T-cell (primary cell): ENCODE measurements around the gene NUDT5. TPM values are rescaled to one million over a fixed set of nuclear protein-coding genes. Genes with fewer than 3 reads are reported as not detected.

Experiments used
- ATAC-seq, 4 experiments: fragments of 200-7000 bp in 3 of 4; fragments of 150-1000 bp in 1 of 4; cut with Tn5 transposase; replicated peaks in 1 of 4; 1 replicate in 3 of 4; 2 replicates in 1 of 4; pipeline ENCODE4 v1.10.0; 2021; ENCODE audit warnings: moderate library complexity in 3 of 4, mild to moderate bottlenecking in 2 of 4, moderate number of reproducible peaks in 1 of 4
- CTCF ChIA-PET, 2 donors: fragments of 300-600 bp; sonication (Branson Sonifier 250); formaldehyde crosslinking; loops; one replicate each; lab custom pipeline; 2022; ENCODE audit warnings: antibody characterized with exemption in 2 of 2; lab: Charles Lee
- POLR2A ChIA-PET, 2 donors: fragments of 300-600 bp; sonication (Branson Sonifier 250); formaldehyde crosslinking; loops; one replicate each; lab custom pipeline; 2022; ENCODE audit warnings: antibody characterized with exemption in 2 of 2; lab: Charles Lee
- DNase-seq, 35 experiments: peaks; one replicate each; pipeline versions ENCODE4 v3.0.0 to v3.0.0-alpha.2; 2013 to 2023
- H3K27ac ChIP-seq: one replicate; pipeline ENCODE4 v1.5.1; 2013; ENCODE audit warnings: low read length
- H3K27me3 ChIP-seq, 2 experiments: replicated peaks in 1 of 2; 1 replicate in 1 of 2; 2 replicates in 1 of 2; pipeline versions ENCODE4 v1.6.1 to v1.7.0; 2013; ENCODE audit warnings: low read length in 1 of 2, mixed read lengths in 1 of 2; ENCODE audit not compliant: control insufficient read depth in 2 of 2, insufficient read depth in 2 of 2; ENCODE audit errors: extremely low read depth in 1 of 2
- H3K36me3 ChIP-seq, 2 donors: 1 replicate in 1 of 2; 2 replicates in 1 of 2; pipeline versions ENCODE4 v1.6.1 to v1.7.0; 2013; ENCODE audit warnings: low read length in 1 of 2; ENCODE audit not compliant: control insufficient read depth in 2 of 2, insufficient read depth in 1 of 2; ENCODE audit errors: extremely low read depth in 1 of 2
- H3K4me1 ChIP-seq, 2 experiments: 1 replicate in 1 of 2; 2 replicates in 1 of 2; pipeline versions ENCODE4 v1.6.1 to v1.7.0; 2013; ENCODE audit warnings: low read length in 2 of 2, mixed read lengths in 1 of 2; ENCODE audit not compliant: insufficient read depth in 2 of 2, control insufficient read depth in 1 of 2; ENCODE audit errors: extremely low read depth in 1 of 2
- H3K4me3 ChIP-seq, 2 donors: 1 replicate in 1 of 2; 2 replicates in 1 of 2; pipeline versions ENCODE4 v1.5.1 to v1.7.0; 2013; ENCODE audit warnings: mild to moderate bottlenecking in 2 of 2, low read length in 1 of 2, moderate library complexity in 1 of 2; ENCODE audit not compliant: control insufficient read depth in 1 of 2; ENCODE audit errors: extremely low read depth in 1 of 2
- H3K9me3 ChIP-seq: 2 replicates; pipeline ENCODE4 v1.7.0; 2013
- H3K27ac Mint-ChIP-seq, 2 donors: one replicate each; pipeline ENCODE4 v1.8.0; 2020 to 2021; ENCODE audit warnings: mild to moderate bottlenecking in 2 of 2, mixed read lengths in 2 of 2
- H3K27me3 Mint-ChIP-seq, 2 donors: one replicate each; pipeline ENCODE4 v1.8.0; 2021 to 2022; ENCODE audit warnings: mixed read lengths in 2 of 2
- H3K36me3 Mint-ChIP-seq: one replicate; pipeline ENCODE4 v1.8.0; 2021; ENCODE audit warnings: mixed read lengths
- H3K4me1 Mint-ChIP-seq, 3 donors: one replicate each; pipeline ENCODE4 v1.8.0; 2020 to 2022; ENCODE audit warnings: mixed read lengths in 3 of 3, mild to moderate bottlenecking in 1 of 3
- H3K4me3 Mint-ChIP-seq, 3 donors: one replicate each; pipeline ENCODE4 v1.8.0; 2020 to 2022; ENCODE audit warnings: mild to moderate bottlenecking in 3 of 3, mixed read lengths in 3 of 3, moderate library complexity in 3 of 3
- H3K9me3 Mint-ChIP-seq, 3 donors: one replicate each; pipeline ENCODE4 v1.8.0; 2020 to 2022; ENCODE audit warnings: mixed read lengths in 3 of 3
- WGBS: methylation state at CpG from one replicate; pipeline ENCODE4 v1.1.5; 2013; ENCODE audit warnings: missing lambda C conversion rate; ENCODE audit not compliant: insufficient coverage; 5-methylcytosine and 5-hydroxymethylcytosine counted together
- total RNA-seq, 35 experiments: library from RNA in 6 of 35; stranded (reverse) in 6 of 35; fragments of 120-200 nt in 1 of 35; gene quantifications; one replicate each; pipeline versions ENCODE4 v1.2.1 to v1.2.4 and lab custom pipeline; 2013 to 2026

NUDT5 gene
- total RNA-seq, 5 donors from 2014 or later (not counting 1 experiment from before 2014, with no cell fraction given) = 32.1 to 54.0 (median 50.3) TPM

- Histone ChIP-seq H3K4me1 (peaks cover 3 to 7% of the 10 kb centered on the region in 2 experiments), H3K27ac (no peak overlapping the region), H3K4me3 (no peak overlapping the region), H3K9me3 (no peaks in the 10 kb centered on the region), H3K36me3 (peaks cover 0 to 33% of the 10 kb centered on the region in 2 donors), H3K27me3 (no peaks in the 10 kb centered on the region)
- 100% methylated on average over 3 of the region's 10 CpGs for WGBS
- ChIA-PET CTCF (interaction anchor here in 1 of 2 donors (1.2 kb wide), 1 partner anchor 9 kb away, joined by 4 read pairs; no protein-coding TSS in a partner anchor), POLR2A (no interaction called here)
- no peaks in the 10 kb centered on the region for H3K9me3 Mint-ChIP-seq
- no peak overlapping the region for H3K27ac Mint-ChIP-seq
- H3K27me3 Mint-ChIP-seq = no peaks in the 10 kb centered on the region
- H3K4me3 Mint-ChIP-seq = no peak overlapping the region
- H3K36me3 Mint-ChIP-seq = peaks cover 36% of the 10 kb centered on the region
- ATAC-seq = no peak
- no peak for DNase-seq
- peaks cover 35 to 58% (median 47%) of the 10 kb centered on the region in 3 donors for H3K4me1 Mint-ChIP-seq
These were observed 6.3 kb downstream of the NUDT5 start for GRCh38 chr10:12189426-12189825.

- H3K4me3 ChIP-seq = no peak overlapping the region
- no peaks in the 10 kb centered on the region for H3K27me3 ChIP-seq
- no peak overlapping the region for H3K27ac ChIP-seq
- 100% methylated on average over 1 of the region's 6 CpGs for WGBS
- H3K36me3 ChIP-seq = peaks cover 0 to 35% of the 10 kb centered on the region in 2 donors
- POLR2A ChIA-PET = no interaction called here
- Mint-ChIP-seq H3K27me3 (no peaks in the 10 kb centered on the region), H3K9me3 (no peaks in the 10 kb centered on the region), H3K27ac (peak overlapping the region in 1 of 2 donors; percentile 5), H3K36me3 (peaks cover 36% of the 10 kb centered on the region), H3K4me1 (peaks cover 28 to 51% (median 41%) of the 10 kb centered on the region in 3 donors), H3K4me3 (no peak overlapping the region)
- no peaks in the 10 kb centered on the region for H3K9me3 ChIP-seq
- CTCF ChIA-PET = no interaction called here
- ATAC-seq (no peak), DNase-seq (no peak)
- H3K4me1 ChIP-seq = peaks cover 0 to 2% of the 10 kb centered on the region in 2 experiments
These were observed 7.0 kb downstream of the NUDT5 start for GRCh38 chr10:12188656-12189055.

- no CpG with 5 or more reads among the region's 5 CpGs for WGBS
- Mint-ChIP-seq H3K27ac (no peak overlapping the region), H3K36me3 (peaks cover 36% of the 10 kb centered on the region), H3K4me3 (no peak overlapping the region), H3K9me3 (no peaks in the 10 kb centered on the region), H3K27me3 (no peaks in the 10 kb centered on the region), H3K4me1 (peaks cover 23 to 45% (median 35%) of the 10 kb centered on the region in 3 donors)
- Histone ChIP-seq H3K9me3 (no peaks in the 10 kb centered on the region), H3K27me3 (no peaks in the 10 kb centered on the region), H3K4me1 (no peaks in the 10 kb centered on the region), H3K36me3 (peaks cover 0 to 39% of the 10 kb centered on the region in 2 donors), H3K27ac (no peak overlapping the region), H3K4me3 (no peak overlapping the region)
- CTCF ChIA-PET = no interaction called here
- no peak for DNase-seq
- ATAC-seq = no peak
- POLR2A ChIA-PET = no interaction called here
These were observed 8.3 kb downstream of the NUDT5 start for GRCh38 chr10:12187321-12187905.

- Histone ChIP-seq H3K27ac (no peak overlapping the region), H3K27me3 (no peaks in the 10 kb centered on the region), H3K36me3 (peaks cover 0 to 34% of the 10 kb centered on the region in 2 donors), H3K4me3 (no peak overlapping the region), H3K4me1 (peaks cover 0 to 8% of the 10 kb centered on the region in 2 experiments), H3K9me3 (no peaks in the 10 kb centered on the region)
- no peak for ATAC-seq
- ChIA-PET CTCF (no interaction called here), POLR2A (interaction anchor here in 1 of 2 donors (0.5 kb wide), 1 partner anchor 486 kb away, joined by 6 read pairs; no protein-coding TSS in a partner anchor)
- no peak overlapping the region for H3K4me3 Mint-ChIP-seq
- DNase-seq = no peak
- H3K9me3 Mint-ChIP-seq = no peaks in the 10 kb centered on the region
- H3K4me1 Mint-ChIP-seq = peaks cover 15 to 42% (median 31%) of the 10 kb centered on the region in 3 donors
- WGBS = 72% methylated on average over 2 of the region's 8 CpGs
- H3K27me3 Mint-ChIP-seq = no peaks in the 10 kb centered on the region
- peak overlapping the region in 1 of 2 donors; percentile 55 for H3K27ac Mint-ChIP-seq
- H3K36me3 Mint-ChIP-seq = peaks cover 39% of the 10 kb centered on the region
These were observed 9.4 kb downstream of the NUDT5 start for GRCh38 chr10:12186323-12186722.

- ATAC-seq (no peak), DNase-seq (no peak)
- WGBS = 97% methylated on average over 5 of the region's 7 CpGs
- no peaks in the 10 kb centered on the region for H3K27me3 ChIP-seq
- peaks cover 0 to 42% of the 10 kb centered on the region in 2 donors for H3K36me3 ChIP-seq
- no peak overlapping the region for H3K27ac ChIP-seq
- peaks cover 41% of the 10 kb centered on the region for H3K36me3 Mint-ChIP-seq
- POLR2A ChIA-PET = no interaction called here
- CTCF ChIA-PET = no interaction called here
- H3K4me3 Mint-ChIP-seq = no peak overlapping the region
- H3K9me3 Mint-ChIP-seq = no peaks in the 10 kb centered on the region
- H3K4me3 ChIP-seq = no peak overlapping the region
- H3K27ac Mint-ChIP-seq = no peak overlapping the region
- peaks cover 0 to 18% of the 10 kb centered on the region in 2 experiments for H3K4me1 ChIP-seq
- no peaks in the 10 kb centered on the region for H3K27me3 Mint-ChIP-seq
- no peaks in the 10 kb centered on the region for H3K9me3 ChIP-seq
- peaks cover 19 to 52% (median 45%) of the 10 kb centered on the region in 3 donors for H3K4me1 Mint-ChIP-seq
These were observed 11.5 kb downstream of the NUDT5 start for GRCh38 chr10:12184165-12184564.

- H3K27me3 Mint-ChIP-seq = no peaks in the 10 kb centered on the region
- H3K4me1 ChIP-seq = peaks cover 0 to 18% of the 10 kb centered on the region in 2 experiments
- peaks cover 7 to 38% (median 28%) of the 10 kb centered on the region in 3 donors for H3K4me1 Mint-ChIP-seq
- H3K9me3 Mint-ChIP-seq = no peaks in the 10 kb centered on the region
- H3K27me3 ChIP-seq = no peaks in the 10 kb centered on the region
- ChIA-PET CTCF (no interaction called here), POLR2A (no interaction called here)
- peak overlapping the region; percentile 90 to 92 for H3K27ac Mint-ChIP-seq
- WGBS = 70% methylated on average over 2 of the region's 13 CpGs
- H3K36me3 Mint-ChIP-seq = peaks cover 45% of the 10 kb centered on the region
- peak overlapping the region in 2 of 3 donors; percentile 28 to 60 for H3K4me3 Mint-ChIP-seq
- H3K36me3 ChIP-seq = peaks cover 0 to 54% of the 10 kb centered on the region in 2 donors
- DNase-seq (peak; percentile 39 to 82 (median 60)), ATAC-seq (peak; percentile 99 to 100 (median 100))
- peak overlapping the region; percentile 79 for H3K27ac ChIP-seq
- H3K4me3 ChIP-seq = no peak overlapping the region
- H3K9me3 ChIP-seq = no peaks in the 10 kb centered on the region
These were observed 14.5 kb downstream of the NUDT5 start for GRCh38 chr10:12181065-12181775.
